Subcutaneous abdominal adipose tissue (tissue), 5 donors: Measurements from ENCODE around the gene ADPGK.

Source experiments
- H3K27ac ChIP-seq: one replicate; pipeline ENCODE4 v1.7.0; 2013; ENCODE audit warnings: low read depth, mild to moderate bottlenecking, inconsistent platforms, low read length, moderate library complexity
- H3K27me3 ChIP-seq, 5 donors: one replicate each; pipeline ENCODE4 v1.7.0; 2013; ENCODE audit warnings: low read length in 5 of 5, inconsistent platforms in 1 of 5; ENCODE audit not compliant: control insufficient read depth in 5 of 5, insufficient read depth in 4 of 5
- H3K36me3 ChIP-seq, 5 donors: one replicate each; pipeline ENCODE4 v1.7.0; 2013; ENCODE audit warnings: low read length in 5 of 5; ENCODE audit not compliant: control insufficient read depth in 5 of 5, insufficient read depth in 5 of 5
- H3K4me1 ChIP-seq, 5 donors: one replicate each; pipeline ENCODE4 v1.7.0; 2013; ENCODE audit warnings: low read length in 5 of 5, mild to moderate bottlenecking in 3 of 5, moderate library complexity in 1 of 5; ENCODE audit not compliant: control insufficient read depth in 5 of 5, insufficient read depth in 5 of 5
- H3K4me3 ChIP-seq, 5 donors: one replicate each; pipeline ENCODE4 v1.7.0; 2013; ENCODE audit warnings: low read length in 5 of 5, low read depth in 1 of 5
- H3K9ac ChIP-seq, 5 donors: one replicate each; pipeline ENCODE4 v1.7.0; 2013; ENCODE audit warnings: low read length in 5 of 5, mild to moderate bottlenecking in 4 of 5, moderate library complexity in 3 of 5
- H3K9me3 ChIP-seq, 5 donors: one replicate each; pipeline ENCODE4 v1.7.0; 2013; ENCODE audit warnings: low read length in 5 of 5; ENCODE audit not compliant: control insufficient read depth in 5 of 5
- donor health status: healthy.
- donor health status: healthy.
- donor health status: healthy.
- donor health status: healthy.
- donor health status: healthy.

Gene ADPGK

DNA sequence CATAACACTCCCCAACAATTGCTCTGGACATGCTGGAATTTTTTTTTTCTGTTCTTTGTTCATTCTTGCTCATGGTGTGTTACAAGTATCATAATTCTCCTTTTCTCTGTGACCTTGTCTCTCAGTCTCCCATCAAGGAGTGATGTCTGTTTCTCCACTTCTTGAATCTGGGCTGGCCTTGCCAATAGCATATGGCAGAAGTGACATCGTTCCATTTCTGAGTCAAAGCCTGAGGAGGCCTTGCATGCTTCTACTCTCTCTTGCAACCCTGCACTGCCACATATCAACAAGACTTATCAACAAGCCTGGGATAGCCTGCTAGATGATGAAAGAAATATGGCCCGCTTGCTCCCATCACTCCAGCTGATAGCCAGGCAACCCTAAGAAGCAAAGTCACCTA, 8.9 kb upstream of the ADPGK start:
- no peaks in the 10 kb centered on the region for H3K9me3 ChIP-seq
- no peak overlapping the region for H3K4me3 ChIP-seq
- H3K4me1 ChIP-seq = peaks cover 0 to 12% (median 11%) of the 10 kb centered on the region in 5 donors
- H3K36me3 ChIP-seq = no peaks in the 10 kb centered on the region
- H3K27me3 ChIP-seq = peaks cover 0 to 7% (median 3%) of the 10 kb centered on the region in 5 donors
- no peak overlapping the region for H3K9ac ChIP-seq
- H3K27ac ChIP-seq = no peak overlapping the region

DNA sequence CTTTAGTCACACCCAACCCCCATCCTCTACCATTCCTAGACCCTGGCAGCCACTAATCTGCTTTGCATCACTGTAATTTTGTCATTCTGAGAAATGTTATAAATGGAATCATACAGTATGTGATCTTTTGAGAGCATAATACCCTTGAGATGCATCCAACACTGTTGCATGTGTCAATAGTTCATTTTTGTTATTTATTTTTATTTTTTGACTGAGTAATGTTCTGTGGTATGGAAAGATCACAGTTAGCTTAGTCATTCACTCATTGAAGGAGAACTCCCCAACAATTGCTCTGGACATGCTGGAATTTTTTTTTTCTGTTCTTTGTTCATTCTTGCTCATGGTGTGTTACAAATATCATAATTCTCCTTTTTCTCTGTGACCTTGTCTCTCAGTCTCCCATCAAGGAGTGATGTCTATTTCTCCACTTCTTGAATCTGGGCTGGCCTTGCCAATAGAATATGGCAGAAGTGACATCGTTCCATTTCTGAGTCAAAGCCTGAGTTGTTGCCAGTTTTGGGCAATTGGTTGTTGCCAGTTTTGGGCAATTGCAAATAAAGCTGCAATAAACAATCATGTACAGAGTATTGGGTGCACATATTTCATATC, 6.8 kb upstream of the ADPGK start:
- Histone ChIP-seq H3K9me3 (no peaks in the 10 kb centered on the region), H3K4me3 (no peak overlapping the region), H3K27me3 (no peaks in the 10 kb centered on the region), H3K36me3 (no peaks in the 10 kb centered on the region), H3K4me1 (no peaks in the 10 kb centered on the region), H3K27ac (no peak overlapping the region), H3K9ac (no peak overlapping the region)

DNA sequence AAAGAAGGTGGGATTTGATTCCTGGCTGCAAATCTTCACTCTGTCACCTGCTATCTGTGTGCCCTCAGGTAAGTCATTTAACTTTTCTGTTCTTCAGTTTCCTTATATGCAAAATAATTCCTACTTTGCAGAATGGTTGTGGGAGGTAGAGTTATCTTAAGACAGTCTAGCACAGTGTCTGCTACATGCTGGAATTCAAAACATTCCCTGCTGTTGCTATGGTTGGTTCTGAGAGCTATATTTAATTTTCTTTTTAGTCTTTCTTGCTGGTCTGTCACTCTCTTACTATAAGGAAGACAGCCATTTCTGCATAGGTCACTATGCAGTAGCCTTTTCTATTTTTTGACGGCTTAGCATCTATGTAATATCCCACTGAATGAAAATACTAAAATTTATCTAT, 4.0 kb upstream of the ADPGK start:
- no peaks in the 10 kb centered on the region for H3K9me3 ChIP-seq
- H3K27ac ChIP-seq = no peak overlapping the region
- no peaks in the 10 kb centered on the region for H3K36me3 ChIP-seq
- no peak overlapping the region for H3K4me3 ChIP-seq
- H3K27me3 ChIP-seq = no peaks in the 10 kb centered on the region
- H3K4me1 ChIP-seq = peaks cover 6 to 22% (median 12%) of the 10 kb centered on the region in 5 donors
- no peak overlapping the region for H3K9ac ChIP-seq

DNA sequence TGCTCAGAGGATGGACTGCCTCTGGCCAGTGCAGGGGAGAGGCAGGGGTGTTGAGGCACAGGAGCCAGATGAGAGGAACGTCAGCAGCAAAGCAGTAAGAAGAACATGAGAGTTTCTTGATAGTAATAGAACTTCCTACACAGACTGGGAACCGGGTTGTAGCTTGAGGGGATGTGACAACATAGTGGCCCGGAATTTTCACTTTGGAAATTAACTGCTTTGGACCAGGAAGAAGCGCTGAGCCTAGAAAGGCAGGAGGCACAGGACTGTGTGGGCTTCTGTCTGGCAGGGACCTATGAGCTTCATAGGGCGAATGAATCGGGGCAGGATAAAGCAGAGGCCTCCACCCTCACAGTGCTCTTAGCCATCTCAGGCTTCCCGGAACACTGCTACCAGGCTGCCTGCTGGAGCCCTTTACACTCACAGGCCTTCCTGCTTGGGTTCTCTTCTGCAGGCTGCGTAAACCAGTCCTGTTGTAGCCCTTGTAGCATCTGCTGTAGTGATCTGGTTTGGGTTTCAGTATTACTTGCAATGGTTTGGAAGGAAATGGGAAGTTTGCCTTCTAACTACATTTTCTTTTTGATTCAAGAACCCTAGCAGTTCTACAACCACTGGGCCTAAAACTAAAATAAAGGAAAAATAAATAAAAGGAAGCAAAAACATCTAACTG, 3.3 kb upstream of the ADPGK start:
- H3K36me3 ChIP-seq = no peaks in the 10 kb centered on the region
- H3K4me1 ChIP-seq = peaks cover 8 to 29% (median 19%) of the 10 kb centered on the region in 5 donors
- H3K27ac ChIP-seq = no peak overlapping the region
- no peak overlapping the region for H3K4me3 ChIP-seq
- no peaks in the 10 kb centered on the region for H3K27me3 ChIP-seq
- H3K9ac ChIP-seq = no peak overlapping the region
- no peaks in the 10 kb centered on the region for H3K9me3 ChIP-seq

DNA sequence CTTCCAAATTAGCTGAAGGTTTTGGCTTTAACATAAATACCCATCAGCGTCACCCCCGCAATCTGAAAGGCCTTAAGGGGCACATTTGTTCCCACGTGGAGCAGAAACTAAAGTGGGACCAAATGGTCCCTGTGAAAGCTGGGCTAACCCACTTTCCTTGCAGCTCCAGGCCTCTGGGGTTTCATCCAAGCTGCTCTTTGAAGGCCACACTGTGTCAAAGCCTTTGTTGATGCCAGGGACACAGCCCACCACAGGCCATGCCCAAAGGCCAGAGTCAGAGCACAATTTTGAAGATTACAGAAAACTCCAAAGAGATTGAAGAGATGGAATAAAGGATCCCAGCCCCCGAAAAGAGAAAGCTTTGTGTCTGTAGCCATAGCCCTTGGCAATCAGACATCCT, 2.7 kb upstream of the ADPGK start:
- Histone ChIP-seq H3K9ac (peak overlapping the region in 1 of 5 donors; percentile 39), H3K4me1 (peaks cover 11 to 35% (median 25%) of the 10 kb centered on the region in 5 donors), H3K4me3 (no peak overlapping the region), H3K9me3 (no peaks in the 10 kb centered on the region), H3K27ac (no peak overlapping the region), H3K36me3 (peaks cover 0 to 2% (median 0%) of the 10 kb centered on the region in 5 donors), H3K27me3 (no peaks in the 10 kb centered on the region)

DNA sequence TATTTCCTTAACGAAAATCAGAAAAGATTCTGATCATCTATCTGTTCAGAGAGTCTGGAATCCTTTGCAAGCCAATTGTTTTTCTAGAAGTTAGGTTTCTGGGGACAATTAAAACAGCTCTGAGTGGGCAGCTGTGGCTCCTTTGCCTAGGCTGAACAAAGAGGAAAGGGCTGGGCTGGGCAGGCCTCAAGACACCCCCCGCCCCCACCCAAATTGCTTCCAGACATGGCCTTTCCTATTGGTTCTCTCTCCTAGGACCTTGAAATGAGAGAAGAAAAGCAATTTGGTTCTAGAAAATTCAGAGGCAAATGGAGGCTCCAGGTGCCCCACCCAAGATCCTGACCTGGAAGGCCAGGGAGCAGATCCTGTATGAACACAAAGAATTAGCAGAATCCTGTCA, 2.3 kb upstream of the ADPGK start:
- Histone ChIP-seq H3K27ac (no peak overlapping the region), H3K4me3 (no peak overlapping the region), H3K27me3 (no peaks in the 10 kb centered on the region), H3K36me3 (peaks cover 0 to 2% (median 0%) of the 10 kb centered on the region in 5 donors), H3K9ac (peak overlapping the region in 1 of 5 donors; percentile 39), H3K9me3 (no peaks in the 10 kb centered on the region), H3K4me1 (peaks cover 11 to 39% (median 28%) of the 10 kb centered on the region in 5 donors)

DNA sequence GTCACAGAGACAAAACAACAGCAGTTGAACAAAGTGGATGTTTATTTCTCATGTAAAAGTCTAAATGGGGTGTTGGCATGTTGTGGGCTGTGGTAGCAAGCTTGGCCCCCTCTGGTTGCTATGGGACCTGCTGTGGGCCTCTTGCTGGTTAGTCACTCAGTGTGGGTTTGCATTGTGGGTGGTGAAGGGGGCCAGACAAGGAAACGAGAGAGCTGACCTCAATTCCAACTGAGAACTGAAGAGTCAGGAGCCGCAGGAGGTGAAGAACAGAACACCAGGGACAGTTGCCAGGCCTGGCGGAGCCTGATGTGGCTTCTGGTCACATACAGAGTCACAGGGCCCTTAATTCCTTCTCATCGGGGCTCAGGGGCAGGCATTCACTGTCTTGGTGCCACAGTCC, 1.9 kb upstream of the ADPGK start:
- Histone ChIP-seq H3K36me3 (peaks cover 0 to 2% (median 2%) of the 10 kb centered on the region in 5 donors), H3K4me1 (peaks cover 11 to 43% (median 32%) of the 10 kb centered on the region in 5 donors), H3K27ac (no peak overlapping the region), H3K4me3 (no peak overlapping the region), H3K27me3 (no peaks in the 10 kb centered on the region), H3K9ac (peak overlapping the region in 1 of 5 donors; percentile 42), H3K9me3 (no peaks in the 10 kb centered on the region)

DNA sequence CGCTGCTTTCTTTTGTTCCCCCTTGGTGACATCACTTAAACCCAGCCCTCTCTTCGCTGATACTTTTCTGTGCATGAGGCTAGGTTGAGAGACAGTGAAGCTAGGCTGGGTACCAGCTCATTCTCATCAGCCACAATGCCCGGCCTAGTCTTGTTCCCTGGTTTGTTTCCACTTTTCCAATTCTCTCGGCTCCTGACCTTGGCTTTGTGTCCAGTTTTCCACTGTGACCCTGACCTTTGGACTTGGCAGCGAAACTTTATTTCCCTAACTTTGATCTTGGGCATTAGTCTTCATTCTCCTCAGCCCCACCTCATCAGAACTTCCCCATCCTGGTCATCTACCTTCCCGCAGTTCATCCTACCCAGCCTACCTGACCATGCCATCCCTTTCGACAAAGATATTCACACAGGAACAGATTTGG, 908 bp upstream of the ADPGK start:
- Histone ChIP-seq H3K27ac (peak overlapping the region; percentile 94), H3K36me3 (peaks cover 0 to 8% (median 4%) of the 10 kb centered on the region in 5 donors), H3K4me3 (peak overlapping the region; percentile 88 to 99 (median 95)), H3K4me1 (peaks cover 11 to 45% (median 33%) of the 10 kb centered on the region in 5 donors), H3K9me3 (no peaks in the 10 kb centered on the region), H3K27me3 (no peaks in the 10 kb centered on the region), H3K9ac (peak overlapping the region; percentile 87 to 97 (median 95))

DNA sequence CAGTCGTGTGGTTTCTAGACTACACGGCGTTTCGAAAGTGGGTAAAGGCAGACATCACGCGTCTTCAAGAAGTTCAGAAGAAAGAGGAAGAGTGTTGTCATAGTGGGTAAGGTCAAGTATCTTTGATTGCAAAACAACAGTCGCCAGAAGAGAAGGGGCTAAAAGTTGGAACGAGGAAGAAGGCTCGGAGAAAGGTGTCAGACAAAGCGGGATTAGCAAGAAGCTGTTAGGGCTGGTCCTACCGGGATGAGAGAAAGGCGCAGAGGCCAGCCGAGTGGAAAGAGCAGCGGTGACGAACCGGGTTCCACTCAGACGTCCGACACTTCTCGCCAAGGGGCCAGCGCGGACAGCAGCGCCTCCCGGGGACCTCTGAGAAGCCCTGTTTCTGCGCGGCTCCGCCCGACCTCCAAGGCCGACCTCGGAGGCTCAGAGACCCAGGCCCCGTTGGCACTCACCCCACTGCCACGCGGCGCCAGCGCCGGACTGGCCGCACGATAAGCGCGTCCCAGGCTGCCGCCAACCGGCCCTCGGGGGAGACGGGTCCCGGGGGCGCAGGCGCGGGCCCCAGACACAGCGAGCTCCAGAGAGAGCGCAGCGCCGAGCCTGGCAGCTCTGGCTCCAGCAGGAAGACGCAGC, 436 bp downstream of the ADPGK start:
- no peaks in the 10 kb centered on the region for H3K9me3 ChIP-seq
- peak overlapping the region; percentile 88 to 99 (median 95) for H3K4me3 ChIP-seq
- H3K4me1 ChIP-seq = peaks cover 11 to 45% (median 33%) of the 10 kb centered on the region in 5 donors
- peak overlapping the region; percentile 94 for H3K27ac ChIP-seq
- no peaks in the 10 kb centered on the region for H3K27me3 ChIP-seq
- peak overlapping the region; percentile 69 to 97 (median 95) for H3K9ac ChIP-seq
- peaks cover 3 to 9% (median 7%) of the 10 kb centered on the region in 5 donors for H3K36me3 ChIP-seq
